Measurements from ENCODE around the gene NCOA1.

Gene NCOA1

GRCh38 chr2:24749069-24749691 lies 258.1 kb downstream of the NCOA1 start:
- no peak for DNase-seq

GRCh38 chr2:24754985-24755705 lies 264.1 kb downstream of the NCOA1 start:
- no peak for DNase-seq

DNA sequence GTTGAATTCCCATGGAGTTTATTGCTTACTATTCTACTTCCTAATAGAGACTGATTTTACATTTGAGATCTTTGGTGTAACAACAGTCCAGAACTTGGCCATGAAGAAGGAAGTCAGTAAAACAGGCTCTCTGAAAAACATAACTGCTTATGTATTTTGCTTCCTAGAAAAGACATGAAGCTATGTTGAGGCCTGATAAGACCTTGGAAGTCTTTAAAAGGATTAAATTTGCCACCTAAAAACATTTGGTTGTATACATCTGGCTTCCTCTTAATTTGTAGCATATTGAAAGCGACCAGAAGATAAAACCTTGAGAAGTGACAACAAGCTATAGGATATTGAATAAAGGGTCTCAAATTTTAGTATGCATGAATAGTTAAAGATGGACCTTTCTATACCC lies 265.7 kb downstream of the NCOA1 start:
- DNase-seq = no peak

DNA sequence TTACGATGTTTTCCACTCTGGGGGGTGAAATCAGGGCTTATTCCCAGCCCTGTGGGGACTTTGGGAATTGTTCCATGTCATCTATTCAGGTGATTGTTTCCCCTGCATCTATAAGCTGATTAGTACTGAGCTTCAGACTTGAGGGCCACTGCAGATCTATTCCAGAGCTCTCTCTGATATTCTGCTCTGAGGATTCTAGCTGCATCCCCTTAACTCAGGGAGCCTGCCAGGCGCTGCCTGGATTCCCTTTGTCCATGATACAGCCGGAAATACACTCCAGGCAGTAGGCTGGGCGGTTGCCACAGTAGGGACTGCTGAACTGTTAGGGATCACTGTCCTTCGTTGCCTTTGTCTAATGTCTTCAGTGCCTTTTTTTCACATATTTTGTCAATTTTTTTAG lies 270.8 kb downstream of the NCOA1 start:
- DNase-seq = no peak

DNA sequence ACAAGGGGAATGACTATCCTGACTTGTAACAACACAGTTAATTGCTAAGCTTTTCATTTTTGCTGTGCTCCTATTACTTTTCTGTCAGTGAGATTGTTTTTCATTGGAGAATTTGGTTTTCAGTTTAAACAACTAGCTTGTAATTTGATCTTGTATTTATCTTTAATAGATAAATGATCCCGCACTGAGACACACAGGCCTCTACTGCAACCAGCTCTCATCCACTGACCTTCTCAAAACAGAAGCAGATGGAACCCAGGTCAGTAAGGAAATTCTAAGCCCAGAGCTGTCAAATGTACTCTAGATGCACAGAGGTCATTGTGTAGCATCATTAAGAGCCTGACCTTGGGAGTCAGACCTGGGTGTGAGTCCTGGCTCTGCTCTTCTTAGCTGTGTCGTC lies 271.5 kb downstream of the NCOA1 start:
- no peak for DNase-seq

GRCh38 chr2:24763843-24764242 lies 272.8 kb downstream of the NCOA1 start:
- peak; percentile 20 for DNase-seq

DNA sequence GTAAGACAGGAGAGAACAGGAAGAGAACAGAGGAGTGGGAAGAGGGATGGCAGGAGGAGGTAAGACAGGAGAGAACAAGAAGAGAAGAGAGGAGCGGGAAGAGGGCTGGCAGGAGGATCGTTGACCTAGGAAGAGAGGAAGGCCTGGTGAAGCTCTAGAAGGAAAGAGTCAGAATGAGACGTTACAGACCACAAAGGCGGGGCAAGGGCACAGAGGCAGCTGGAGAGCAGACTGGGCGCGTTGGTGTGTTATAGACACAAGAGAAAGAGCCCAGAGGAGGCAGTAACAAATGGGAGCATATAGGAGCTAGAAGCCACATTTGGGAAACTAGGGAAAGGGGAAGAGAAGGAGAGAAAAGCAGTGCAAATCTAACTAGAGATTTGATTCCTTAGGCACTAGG lies 275.6 kb downstream of the NCOA1 start:
- DNase-seq = no peak

GRCh38 chr2:24768013-24768412 lies 277.0 kb downstream of the NCOA1 start:
- no peak for DNase-seq

DNA sequence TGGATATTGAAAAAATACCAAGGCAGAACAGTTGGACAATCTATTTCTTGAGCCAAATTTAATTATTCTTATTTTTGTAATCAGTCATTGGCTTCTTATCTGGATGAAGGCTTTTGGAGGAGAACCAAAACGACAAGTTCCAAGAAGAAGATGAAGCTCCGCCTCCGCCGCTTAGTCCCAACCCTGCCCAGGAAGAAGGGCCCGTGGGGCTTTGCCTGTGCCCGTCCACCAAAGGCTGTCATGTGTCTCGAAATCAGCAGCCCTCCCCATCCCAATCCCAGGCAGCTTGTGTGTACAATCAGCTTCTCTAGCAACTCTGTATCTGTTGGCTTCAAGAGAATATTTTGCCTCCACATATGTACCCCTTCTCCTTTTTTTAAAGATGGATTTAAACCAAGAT lies 277.5 kb downstream of the NCOA1 start:
- DNase-seq = no peak

DNA sequence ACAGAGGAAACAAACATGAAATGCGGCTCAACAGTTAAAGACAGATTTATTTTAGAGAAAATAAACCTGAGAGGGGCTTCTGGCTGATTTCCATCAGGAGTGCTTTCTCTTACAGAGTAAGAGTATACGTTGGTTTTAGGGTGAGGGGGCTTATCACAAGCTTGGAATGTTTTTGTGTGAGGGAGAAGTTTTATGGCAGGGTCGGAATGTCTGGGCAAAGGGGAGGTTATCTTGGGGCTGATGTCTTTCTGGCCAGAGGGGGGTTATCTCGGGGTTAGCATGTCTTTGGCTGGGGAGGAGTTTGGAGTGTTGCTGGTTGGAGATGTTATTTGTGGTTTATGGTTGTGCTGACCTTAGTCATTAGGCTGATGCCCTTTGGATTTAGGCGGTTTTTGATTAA lies 280.0 kb downstream of the NCOA1 start:
- DNase-seq = no peak

GRCh38 chr2:24771764-24772586 lies 280.9 kb downstream of the NCOA1 start:
- peak; percentile 13 for DNase-seq

- no peak for DNase-seq
Measured at GRCh38 chr2:24774373-24774772, 283.3 kb downstream of the NCOA1 start.

GRCh38 chr2:24779116-24779515 lies 288.1 kb downstream of the NCOA1 start:
- no peak for DNase-seq

DNA sequence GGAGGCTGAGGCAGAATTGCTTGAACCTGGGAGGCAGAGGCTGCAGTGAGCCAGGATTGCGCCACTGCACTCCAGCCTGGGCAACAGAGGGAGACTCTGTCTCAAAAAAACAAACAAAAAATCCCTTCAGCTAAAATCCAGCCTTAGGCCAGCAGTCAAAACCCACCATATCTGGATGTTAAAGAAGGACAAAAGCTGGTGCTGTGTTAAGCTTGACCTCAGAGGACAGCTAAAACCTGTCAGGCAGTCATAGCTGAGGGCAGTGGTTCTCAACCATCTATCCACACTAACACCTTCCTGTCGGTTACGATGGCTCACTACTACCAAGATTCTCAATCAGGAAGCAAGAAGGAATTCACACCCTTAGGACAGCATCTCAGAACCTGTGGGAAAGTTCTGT lies 292.6 kb downstream of the NCOA1 start:
- DNase-seq = no peak

GRCh38 chr2:24785671-24786321 lies 294.7 kb downstream of the NCOA1 start:
- DNase-seq = no peak

- DNase-seq = no peak
Measured at GRCh38 chr2:24787532-24787931, 296.5 kb downstream of the NCOA1 start.

DNA sequence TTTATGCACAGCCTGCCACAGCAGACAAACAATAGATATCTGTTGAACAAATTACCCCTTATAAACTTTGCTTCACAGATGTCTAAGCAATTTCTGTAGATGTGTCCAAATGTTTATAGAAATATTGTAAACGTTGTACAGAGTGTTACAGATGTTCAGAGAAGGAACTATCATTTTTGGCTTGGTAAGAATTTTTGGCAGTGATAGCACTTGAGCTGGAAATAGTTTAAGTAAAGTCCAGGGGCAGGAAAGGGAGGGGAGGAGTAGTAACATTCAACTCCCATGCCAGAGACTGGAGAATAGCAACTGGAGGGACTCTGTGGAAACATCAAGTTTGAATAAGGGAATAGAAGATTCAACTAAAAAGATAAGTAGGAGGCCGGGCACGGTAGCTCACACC lies 297.8 kb downstream of the NCOA1 start:
- no peak for DNase-seq

DNA sequence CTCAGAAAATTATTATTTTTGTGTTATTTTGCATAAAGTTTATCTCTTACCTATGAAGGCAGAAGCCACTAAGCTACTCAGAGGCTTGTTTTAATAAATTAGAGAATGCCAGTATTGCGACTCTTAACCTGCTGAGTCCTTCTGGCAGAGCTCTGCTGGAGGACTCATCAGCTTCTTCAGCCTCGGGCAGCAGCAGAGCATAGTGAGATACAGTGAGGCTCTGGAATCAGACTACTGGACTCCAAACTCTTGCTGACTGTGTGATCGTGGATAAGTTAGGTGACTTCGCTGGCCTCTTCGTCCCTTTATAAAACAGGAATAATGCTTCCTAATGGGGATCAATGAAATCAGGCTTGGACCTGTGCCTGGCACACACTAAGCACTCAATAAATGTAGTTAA lies 300.4 kb downstream of the NCOA1 start:
- DNase-seq = no peak

DNA sequence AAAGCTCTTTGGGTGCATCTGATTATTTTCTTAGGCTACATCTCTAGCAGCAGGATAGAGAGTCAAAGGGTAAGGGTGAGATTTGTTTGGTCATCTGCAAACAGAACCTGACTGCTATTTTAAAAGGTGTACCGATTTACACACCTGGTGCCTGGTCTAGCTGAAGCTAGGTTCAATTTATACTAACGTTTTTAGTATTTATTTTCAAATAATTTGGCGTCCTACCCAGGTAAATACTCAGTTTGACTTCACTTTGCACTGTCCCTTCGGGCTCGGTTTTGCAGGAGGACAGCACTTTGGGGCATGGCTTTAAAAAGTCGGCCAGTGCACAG lies 301.5 kb downstream of the NCOA1 start:
- no peak for DNase-seq

DNA sequence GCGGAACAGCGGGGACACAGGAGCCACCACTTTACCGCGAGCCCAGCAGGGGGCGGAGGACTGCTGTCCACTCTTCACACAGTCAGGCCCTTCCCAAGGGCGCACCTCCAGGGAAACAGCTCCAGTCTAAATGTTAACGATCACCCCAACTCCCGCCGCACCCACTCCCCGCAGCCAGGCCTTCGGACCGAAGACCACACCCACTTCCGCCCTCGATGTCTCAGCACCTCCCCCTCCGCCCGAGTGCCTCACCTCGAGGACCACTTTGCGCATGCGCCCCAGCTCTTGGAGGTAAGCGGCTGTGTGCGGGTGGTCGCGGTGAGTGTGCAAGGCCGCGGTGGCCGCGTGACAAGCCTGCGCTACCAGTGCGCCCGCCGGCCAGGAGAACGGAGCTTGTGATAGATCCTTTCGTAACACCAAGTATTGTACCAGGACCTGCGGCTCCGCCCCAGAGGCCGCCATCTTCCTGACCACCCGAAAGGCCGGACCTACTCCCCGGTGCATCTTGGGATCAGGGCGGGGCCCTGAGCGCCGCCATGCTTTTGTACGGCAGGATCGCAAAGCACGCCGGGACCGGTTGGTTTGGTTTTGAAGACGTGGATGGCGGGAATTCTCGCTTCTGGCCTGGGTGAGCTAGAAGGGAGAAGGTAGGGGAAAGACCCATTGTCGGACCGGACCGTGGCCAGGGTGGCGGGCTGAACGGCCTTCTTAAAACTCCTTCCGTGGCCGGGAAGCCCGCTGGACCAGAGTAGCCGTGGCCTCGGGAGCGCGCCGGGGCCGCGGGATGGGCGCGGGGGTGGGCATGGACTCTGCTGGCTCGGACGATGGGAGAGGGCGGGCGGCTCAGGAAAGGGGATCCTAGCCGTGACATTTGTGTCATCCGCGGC lies 302.1 kb downstream of the NCOA1 start, which contains the start of the genes CENPO and PTRHD1:
Gene CENPO (plus strand): TSS at position 552 of the 887 bp plus-strand sequence. CDS start 495 bp downstream, outside the sequence.
Gene PTRHD1 (minus strand): TSS at position 518 of the 887 bp plus-strand sequence. CDS start 14 bp downstream, at position 504.
- DNase-seq = peak; percentile 97

GRCh38 chr2:24793761-24794435 lies 302.8 kb downstream of the NCOA1 start:
- DNase-seq = peak; percentile 19

All from fibroblast of skin of abdomen (primary cell).